Esophagus muscularis mucosa (tissue), 4 donors: ENCODE measurements around the gene PLA2G6. TPM values are rescaled to one million over a fixed set of nuclear protein-coding genes. Genes with fewer than 3 reads are reported as not detected.

Experiments used
- DNase-seq: peaks from one replicate; pipeline ENCODE4 v3.0.0-alpha.2; 2017; ENCODE audit errors: extremely low spot score
- H3K27ac ChIP-seq, 4 donors: fragments of 200-600 bp; sonication (generic); replicated peaks in 1 of 4; 1 replicate in 3 of 4; 2 replicates in 1 of 4; pipeline ENCODE4 v1.5.1; 2016 to 2019; ENCODE audit warnings: mild to moderate bottlenecking in 1 of 4
- H3K27me3 ChIP-seq, 4 donors: fragments of 200-600 bp; sonication (generic); one replicate each; pipeline versions ENCODE4 v1.5.1 to v1.6.0; 2016 to 2019
- H3K36me3 ChIP-seq, 4 donors: fragments of 200-600 bp; sonication (generic); one replicate each; pipeline ENCODE4 v1.5.1; 2016 to 2019
- H3K4me1 ChIP-seq, 4 donors: fragments of 200-600 bp; sonication (generic); one replicate each; pipeline ENCODE4 v1.5.1; 2016 to 2019
- H3K4me3 ChIP-seq, 4 donors: fragments of 200-600 bp; sonication (generic); 1 replicate in 2 of 4; 2 replicates in 2 of 4; pipeline ENCODE4 v1.5.1; 2016 to 2019; ENCODE audit warnings: mild to moderate bottlenecking in 4 of 4, moderate library complexity in 1 of 4
- H3K9me3 ChIP-seq, 4 donors: fragments of 200-600 bp; sonication (generic); 1 replicate in 3 of 4; 2 replicates in 1 of 4; pipeline ENCODE4 v1.5.1; 2016 to 2019
- EP300 ChIP-seq: sonication (generic); formaldehyde crosslinking; IDR thresholded peaks from one replicate; pipeline ENCODE4 v1.6.1; 2017; ENCODE audit warnings: antibody characterized with exemption
- POLR2A ChIP-seq: fragments of 450-650 bp; IDR thresholded peaks from one replicate; pipeline ENCODE4 v1.6.1; 2017; ENCODE audit warnings: antibody characterized with exemption, moderate library complexity, mild to moderate bottlenecking, low read depth
- POLR2AphosphoS5 ChIP-seq, 2 donors: sonication (generic); formaldehyde crosslinking; IDR thresholded peaks; one replicate each; pipeline ENCODE4 v1.6.1; 2017; ENCODE audit warnings: antibody characterized with exemption in 2 of 2
- WGBS: methylation state at CpG from one replicate; pipeline ENCODE4 v1.1.5; 2018; 5-methylcytosine and 5-hydroxymethylcytosine counted together
- intact Hi-C: fragments of 100-400 bp; cut with DNase I; formaldehyde crosslinking; loops from one replicate; pipeline ENCODE4 v1.15.1; 2023
- total RNA-seq, 4 donors: library from RNA; depleted of rRNA; stranded (reverse); fragments of >200 nt; gene quantifications; one replicate each; pipeline versions ENCODE4 v1.1.0 to v1.2.1, GENCODE V29; 2016
- TF ChIP-seq, protein P1 (sequence below), 3 experiments: fragments of 200-600 bp in 2 of 3; fragments of 450-650 bp in 1 of 3; sonication (generic) in 2 of 3; IDR thresholded peaks; one replicate each; pipeline ENCODE4 v1.5.1; 2017 to 2019; ENCODE audit warnings: antibody characterized with exemption in 3 of 3, mild to moderate bottlenecking in 2 of 3, moderate library complexity in 1 of 3

PLA2G6 gene
- total RNA-seq, 4 donors from 2014 or later, result 13.9 to 18.3 (median 15.6) TPM

DNA sequence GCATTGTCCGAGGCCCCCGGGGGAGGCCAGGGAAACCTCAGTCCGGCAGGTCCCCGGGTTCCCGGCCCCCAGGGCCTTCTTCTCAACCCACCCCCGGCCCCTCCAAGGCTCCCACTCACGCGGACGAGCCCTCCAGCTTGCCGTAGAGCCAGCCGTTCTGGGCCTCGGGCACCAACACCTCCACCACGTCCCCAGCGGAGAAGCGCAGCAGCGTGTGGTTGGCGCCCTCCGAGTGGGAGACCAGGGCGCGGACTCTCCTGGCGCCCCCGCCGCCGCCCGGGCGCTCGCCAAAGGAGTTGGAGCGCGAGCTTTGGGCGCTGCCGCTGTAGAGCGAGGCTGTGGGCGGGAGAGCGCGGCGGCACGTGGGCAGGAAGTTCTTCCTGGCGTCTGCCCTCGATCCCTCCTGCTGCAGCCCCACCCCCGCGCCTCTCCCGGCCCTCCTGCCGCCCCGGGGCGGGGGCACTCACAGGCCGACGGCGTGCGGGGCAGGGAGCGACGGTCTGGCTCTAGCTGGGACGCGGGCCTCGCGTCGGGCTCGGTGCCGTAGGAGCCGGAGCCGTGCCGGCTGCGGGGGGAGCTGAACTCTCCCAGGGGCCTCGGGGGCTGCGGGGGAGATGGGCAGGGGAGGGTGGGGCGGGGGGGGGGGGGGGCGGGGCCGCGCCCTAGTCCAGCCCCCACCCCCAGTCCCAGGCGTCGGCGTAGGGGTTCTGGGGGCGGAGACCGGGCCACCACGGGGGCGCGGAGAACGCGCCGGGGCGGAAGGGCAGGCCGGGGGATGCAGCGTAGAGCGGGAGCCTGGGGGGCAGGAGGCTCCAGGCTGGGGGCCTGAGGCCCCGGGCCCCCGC is 92.8 kb downstream of the PLA2G6 start:
- H3K4me3 ChIP-seq, result peak overlapping the region; percentile 38 to 45 (median 42)
- peaks cover 6 to 19% (median 14%) of the 10 kb centered on the region in 4 donors for H3K4me1 ChIP-seq
- H3K9me3 ChIP-seq, result no peaks in the 10 kb centered on the region
- WGBS, result 7% methylated on average over 8 of the region's 85 CpGs
- TF ChIP-seq POLR2AphosphoS5 (IDR thresholded peaks at IDR 0.05) (no peak), EP300 (no peak), POLR2A (no peak)
- TF ChIP-seq, protein P1, sequence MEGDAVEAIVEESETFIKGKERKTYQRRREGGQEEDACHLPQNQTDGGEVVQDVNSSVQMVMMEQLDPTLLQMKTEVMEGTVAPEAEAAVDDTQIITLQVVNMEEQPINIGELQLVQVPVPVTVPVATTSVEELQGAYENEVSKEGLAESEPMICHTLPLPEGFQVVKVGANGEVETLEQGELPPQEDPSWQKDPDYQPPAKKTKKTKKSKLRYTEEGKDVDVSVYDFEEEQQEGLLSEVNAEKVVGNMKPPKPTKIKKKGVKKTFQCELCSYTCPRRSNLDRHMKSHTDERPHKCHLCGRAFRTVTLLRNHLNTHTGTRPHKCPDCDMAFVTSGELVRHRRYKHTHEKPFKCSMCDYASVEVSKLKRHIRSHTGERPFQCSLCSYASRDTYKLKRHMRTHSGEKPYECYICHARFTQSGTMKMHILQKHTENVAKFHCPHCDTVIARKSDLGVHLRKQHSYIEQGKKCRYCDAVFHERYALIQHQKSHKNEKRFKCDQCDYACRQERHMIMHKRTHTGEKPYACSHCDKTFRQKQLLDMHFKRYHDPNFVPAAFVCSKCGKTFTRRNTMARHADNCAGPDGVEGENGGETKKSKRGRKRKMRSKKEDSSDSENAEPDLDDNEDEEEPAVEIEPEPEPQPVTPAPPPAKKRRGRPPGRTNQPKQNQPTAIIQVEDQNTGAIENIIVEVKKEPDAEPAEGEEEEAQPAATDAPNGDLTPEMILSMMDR (IDR thresholded peaks at IDR 0.05), result no peak
- intact Hi-C loops, result no loop called here
- H3K36me3 ChIP-seq, result peaks cover 0 to 14% (median 0%) of the 10 kb centered on the region in 4 donors
- peaks cover 0 to 43% (median 10%) of the 10 kb centered on the region in 4 donors for H3K27me3 ChIP-seq
- no peak for DNase-seq
- H3K27ac ChIP-seq, result no peak overlapping the region

DNA sequence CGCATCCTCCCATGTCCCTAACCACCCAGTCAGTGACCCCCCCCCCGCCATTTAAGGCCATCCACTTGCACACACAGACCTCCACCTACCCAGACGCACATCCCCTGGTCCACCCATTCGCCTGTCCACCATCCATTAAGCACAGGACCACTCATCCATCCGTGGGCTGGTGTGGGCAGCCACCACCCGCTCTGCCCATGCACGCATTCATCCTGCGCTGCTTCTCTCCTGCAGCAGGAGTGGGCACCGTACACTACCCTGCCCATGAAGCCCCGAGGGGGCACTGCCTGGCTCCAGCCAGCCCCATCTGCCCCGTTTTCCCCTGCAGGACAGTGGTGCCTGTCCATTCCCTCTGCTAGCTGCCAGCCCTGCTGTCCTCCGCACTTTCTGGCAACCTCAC is 93.8 kb downstream of the PLA2G6 start:
- DNase-seq, result no peak
- WGBS, result 88% methylated on average over 12 of the region's 12 CpGs
- Histone ChIP-seq H3K4me3 (no peak overlapping the region), H3K27ac (no peak overlapping the region), H3K27me3 (peaks cover 0 to 53% (median 14%) of the 10 kb centered on the region in 4 donors), H3K4me1 (peaks cover 6 to 21% (median 16%) of the 10 kb centered on the region in 4 donors), H3K36me3 (peaks cover 0 to 14% (median 0%) of the 10 kb centered on the region in 4 donors), H3K9me3 (no peaks in the 10 kb centered on the region)
- intact Hi-C loops, result no loop called here
- TF ChIP-seq, protein P1 (IDR thresholded peaks at IDR 0.05), result no peak
- TF ChIP-seq POLR2AphosphoS5 (IDR thresholded peaks at IDR 0.05) (no peak), POLR2A (no peak)

DNA sequence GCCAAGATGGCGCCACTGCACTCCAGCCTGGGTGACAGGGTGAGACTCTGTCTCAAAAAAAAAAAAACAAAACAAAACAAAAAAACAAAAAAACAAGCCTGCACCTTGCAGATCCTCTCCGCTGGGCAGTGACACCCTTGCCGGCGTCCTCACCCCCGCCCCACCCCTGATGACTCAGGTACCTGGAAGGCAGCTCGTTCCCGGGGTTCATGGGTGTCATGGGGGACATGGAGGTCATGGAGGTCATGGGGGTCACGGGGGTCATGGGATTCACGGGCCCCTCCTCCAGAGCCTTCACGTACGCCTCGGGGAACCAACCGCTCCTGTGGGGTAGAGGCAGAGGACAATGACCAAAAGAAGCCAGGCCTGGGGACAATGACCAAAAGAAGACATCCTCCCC is 94.7 kb downstream of the PLA2G6 start:
- TF ChIP-seq POLR2AphosphoS5 (IDR thresholded peaks at IDR 0.05) (no peak), EP300 (no peak), POLR2A (no peak)
- TF ChIP-seq, protein P1 (IDR thresholded peaks at IDR 0.05), result no peak
- Histone ChIP-seq H3K27ac (no peak overlapping the region), H3K36me3 (peaks cover 0 to 14% (median 0%) of the 10 kb centered on the region in 4 donors), H3K4me3 (no peak overlapping the region), H3K27me3 (peaks cover 0 to 62% (median 23%) of the 10 kb centered on the region in 4 donors), H3K4me1 (peaks cover 14 to 30% (median 25%) of the 10 kb centered on the region in 4 donors), H3K9me3 (no peaks in the 10 kb centered on the region)
- intact Hi-C loops, result no loop called here
- DNase-seq, result no peak
- 93% methylated on average over 13 of the region's 13 CpGs for WGBS

DNA sequence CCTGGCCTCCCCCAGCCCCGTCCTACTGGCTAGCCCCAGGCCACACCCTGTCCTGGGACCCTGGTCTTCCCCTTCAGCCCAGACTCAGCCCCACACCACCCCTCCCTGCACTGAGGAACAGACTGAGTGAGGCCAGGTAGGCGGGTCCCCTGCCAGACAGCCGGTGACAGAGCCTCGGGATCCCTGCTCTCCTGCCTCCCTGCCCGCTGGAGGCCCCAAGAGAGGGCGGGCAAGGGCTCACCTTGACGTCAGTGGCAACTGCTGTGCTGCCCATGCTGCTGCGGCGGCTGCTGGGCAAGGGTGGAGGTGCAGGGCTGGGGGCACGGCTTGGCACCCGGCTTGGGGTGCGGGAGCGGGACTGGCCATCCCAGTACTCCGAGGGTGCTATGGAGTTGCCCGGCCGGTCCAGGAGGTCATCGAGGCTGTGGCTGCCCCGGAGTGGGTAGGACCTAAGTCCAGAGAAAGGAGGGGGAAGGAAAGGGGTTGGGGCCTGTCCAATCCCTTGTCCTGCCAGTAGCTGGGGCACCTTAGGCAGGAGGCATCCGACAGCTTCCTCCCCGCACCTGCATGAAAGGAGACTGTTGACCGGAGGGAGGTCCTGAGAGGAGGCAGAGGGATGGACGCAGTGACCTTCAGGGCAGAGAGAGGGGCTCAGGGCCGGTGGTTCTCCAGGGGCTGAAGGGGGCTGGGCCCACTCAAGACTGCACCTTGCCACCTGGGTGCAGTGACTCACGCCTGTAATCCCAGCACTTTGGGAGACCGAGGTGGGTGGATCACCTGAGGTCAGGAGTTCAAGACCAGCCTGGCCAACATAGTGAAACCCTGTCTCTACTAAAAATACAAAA is 95.4 kb downstream of the PLA2G6 start:
- no peak overlapping the region for H3K4me3 ChIP-seq
- WGBS, result 85% methylated on average over 13 of the region's 25 CpGs
- H3K27me3 ChIP-seq, result peaks cover 0 to 69% (median 30%) of the 10 kb centered on the region in 4 donors
- H3K9me3 ChIP-seq, result no peaks in the 10 kb centered on the region
- TF ChIP-seq POLR2AphosphoS5 (IDR thresholded peaks at IDR 0.05) (no peak), POLR2A (no peak), EP300 (no peak)
- TF ChIP-seq, protein P1 (IDR thresholded peaks at IDR 0.05), result no peak
- peaks cover 21 to 37% (median 32%) of the 10 kb centered on the region in 4 donors for H3K4me1 ChIP-seq
- DNase-seq, result no peak
- peaks cover 0 to 14% (median 0%) of the 10 kb centered on the region in 4 donors for H3K36me3 ChIP-seq
- intact Hi-C loops, result no loop called here
- H3K27ac ChIP-seq, result no peak overlapping the region
